Fibroblast of lung (primary cell): ENCODE results near the gene JMJD7.

Experiments
- CTCF ChIP-seq, 2 donors: IDR thresholded peaks in 1 of 2; conservative IDR thresholded peaks in 1 of 2; 1 replicate in 1 of 2; 2 replicates in 1 of 2; pipeline ENCODE4 v1.5.1; 2011 to 2012; ENCODE audit warnings: low read length in 2 of 2, control low read depth in 1 of 2, inconsistent platforms in 1 of 2, low read depth in 1 of 2, mild to moderate bottlenecking in 1 of 2
- EZH2 ChIP-seq: IDR thresholded peaks from 2 replicates; pipeline ENCODE4 v1.5.1; 2012; ENCODE audit warnings: low read length, control low read depth, mild to moderate bottlenecking; ENCODE audit errors: missing control alignments

- TF ChIP-seq CTCF (conservative IDR thresholded peaks at IDR 0.05 in 1 of 2, IDR thresholded peaks at IDR 0.05 in 1 of 2; ENCODE audit: low read depth in 1 of 2, low read length in 2 of 2) (no peak), EZH2 (no peak)
Measured at GRCh38 chr15:41884458-41884857, 56.6 kb downstream of the JMJD7 start.
